Activated CD4-positive, alpha-beta T cell treated with anti-CD3 and anti-CD28 coated beads for 48 hours (primary cell): ENCODE measurements around the gene SYNE2.
"Not testable (repeated sequence)": the region's sequence is repeated elsewhere in the genome, so short reads cannot be mapped to it uniquely, and the experiment has no call there.

Experiments
- DNase-seq: peaks from one replicate; pipeline ENCODE4 v3.0.0-alpha.2; 2020

Gene SYNE2

GRCh38 chr14:64201921-64202545 lies 349.2 kb downstream of the SYNE2 start:
- no peak for DNase-seq

- DNase-seq: no peak
These were observed 349.9 kb downstream of the SYNE2 start for GRCh38 chr14:64202716-64203115.

DNA sequence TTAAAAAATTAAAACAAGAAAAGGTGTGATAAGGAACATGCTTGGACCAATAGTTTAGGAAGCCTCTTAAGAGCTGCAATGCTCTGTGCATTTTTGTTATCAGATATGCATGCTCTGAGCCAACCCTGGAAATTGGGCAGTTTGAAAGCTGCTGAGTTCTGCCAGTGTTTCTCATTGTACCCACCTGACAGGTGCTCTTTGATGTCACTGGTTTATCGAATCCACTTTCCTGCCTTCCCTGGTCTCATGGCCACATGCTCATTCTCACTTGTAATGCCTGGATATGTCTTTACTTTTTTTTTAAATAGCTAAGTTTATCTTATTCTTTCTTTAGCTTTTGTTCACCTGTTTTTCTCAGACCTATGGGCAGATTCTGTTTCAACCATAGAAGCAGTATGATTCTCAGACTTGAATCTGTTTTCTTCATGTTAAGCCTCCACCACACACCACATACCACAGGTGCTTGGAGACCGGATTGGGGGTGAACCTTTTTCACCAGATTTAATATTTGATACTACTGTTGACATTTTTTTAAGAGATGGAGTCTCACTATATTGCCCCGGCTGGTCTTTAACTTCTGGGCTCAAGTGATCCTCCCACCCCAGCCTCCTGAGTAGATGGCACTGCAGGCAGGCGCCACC lies 350.7 kb downstream of the SYNE2 start:
- DNase-seq: no peak

DNA sequence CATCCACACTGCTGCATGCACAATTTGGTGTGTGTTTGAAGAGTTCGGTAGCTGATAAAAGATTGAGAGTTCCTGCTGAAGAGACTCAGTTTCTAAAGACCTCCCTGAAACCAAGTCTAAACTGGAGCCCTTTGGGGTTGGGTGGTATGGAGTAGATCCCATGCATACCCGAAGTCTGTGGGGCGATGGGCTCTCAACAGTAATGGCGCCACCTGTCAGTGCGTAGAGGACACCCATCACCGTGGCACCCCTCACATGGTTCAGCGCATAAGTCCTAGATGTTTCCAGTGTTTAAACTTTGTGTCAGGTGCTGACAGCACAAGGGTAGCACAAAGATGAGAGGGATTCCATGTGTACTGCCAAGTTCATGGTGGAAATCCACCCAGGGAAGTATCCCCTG lies 355.5 kb downstream of the SYNE2 start:
- DNase-seq: no peak

GRCh38 chr14:64208981-64209380 lies 356.2 kb downstream of the SYNE2 start:
- no peak for DNase-seq

DNA sequence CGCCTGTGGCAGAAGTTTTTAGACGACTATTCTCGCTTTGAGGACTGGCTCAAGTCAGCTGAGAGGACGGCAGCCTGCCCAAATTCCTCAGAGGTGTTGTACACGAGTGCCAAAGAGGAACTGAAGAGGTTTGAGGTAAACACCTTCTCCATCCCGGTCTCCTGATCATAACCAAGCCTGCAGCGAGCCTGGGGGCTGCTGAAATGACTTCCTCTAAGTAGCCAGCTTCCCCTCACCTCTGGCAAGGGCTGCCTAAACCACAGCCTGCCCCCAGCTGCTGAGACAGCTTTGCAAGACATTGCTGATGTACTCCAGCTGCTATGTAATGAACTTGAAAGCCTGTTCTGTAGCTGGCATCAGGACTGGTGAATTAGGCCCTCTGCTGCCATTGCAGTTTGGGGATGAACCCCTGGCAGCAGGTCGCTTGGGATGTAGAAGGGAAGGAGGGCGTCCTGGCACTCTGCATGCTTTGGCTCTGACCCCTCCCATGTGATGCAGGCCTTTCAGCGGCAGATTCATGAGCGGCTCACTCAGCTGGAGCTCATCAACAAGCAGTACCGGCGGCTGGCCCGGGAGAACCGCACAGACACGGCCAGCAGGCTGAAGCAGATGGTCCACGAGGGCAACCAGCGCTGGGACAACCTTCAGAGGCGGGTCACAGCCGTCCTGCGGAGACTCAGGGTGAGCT lies 356.8 kb downstream of the SYNE2 start:
- DNase-seq: no peak

GRCh38 chr14:64210216-64210615 lies 357.4 kb downstream of the SYNE2 start:
- DNase-seq: no peak

GRCh38 chr14:64210912-64211311 lies 358.1 kb downstream of the SYNE2 start:
- not testable (repeated sequence) for DNase-seq

- DNase-seq: no peak
These were observed 359.9 kb downstream of the SYNE2 start for GRCh38 chr14:64212666-64213065.

- DNase-seq: no peak
These were observed 360.3 kb downstream of the SYNE2 start for GRCh38 chr14:64213086-64213485.

DNA sequence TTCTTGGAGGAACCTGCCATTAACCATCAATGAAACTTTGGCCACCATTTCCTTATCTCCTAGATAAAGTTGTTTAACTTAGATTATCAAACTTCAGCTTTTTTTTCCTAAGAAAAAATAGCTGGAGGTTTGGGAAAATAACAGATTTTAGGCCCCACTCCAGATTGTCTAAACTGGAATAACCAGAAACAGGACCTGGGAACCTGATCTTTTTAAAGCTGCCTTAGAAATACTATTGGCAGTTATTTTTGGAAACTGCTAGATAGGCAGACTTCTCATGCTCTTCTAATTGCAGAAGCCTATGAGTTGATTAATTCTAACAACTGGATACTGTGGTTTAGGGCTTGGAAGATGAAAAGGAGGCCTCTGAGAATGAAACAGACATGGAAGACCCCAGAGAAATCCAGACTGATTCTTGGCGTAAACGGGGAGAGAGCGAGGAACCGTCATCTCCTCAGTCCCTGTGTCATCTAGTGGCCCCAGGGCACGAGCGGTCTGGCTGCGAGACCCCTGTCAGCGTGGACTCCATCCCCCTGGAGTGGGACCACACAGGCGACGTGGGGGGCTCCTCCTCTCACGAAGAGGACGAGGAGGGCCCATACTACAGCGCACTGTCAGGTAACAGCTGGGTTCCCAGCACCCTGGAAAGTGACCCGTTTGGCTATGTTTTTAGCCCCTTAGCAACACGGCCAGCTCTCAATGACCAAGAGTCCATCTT lies 361.2 kb downstream of the SYNE2 start:
- DNase-seq: no peak

DNA sequence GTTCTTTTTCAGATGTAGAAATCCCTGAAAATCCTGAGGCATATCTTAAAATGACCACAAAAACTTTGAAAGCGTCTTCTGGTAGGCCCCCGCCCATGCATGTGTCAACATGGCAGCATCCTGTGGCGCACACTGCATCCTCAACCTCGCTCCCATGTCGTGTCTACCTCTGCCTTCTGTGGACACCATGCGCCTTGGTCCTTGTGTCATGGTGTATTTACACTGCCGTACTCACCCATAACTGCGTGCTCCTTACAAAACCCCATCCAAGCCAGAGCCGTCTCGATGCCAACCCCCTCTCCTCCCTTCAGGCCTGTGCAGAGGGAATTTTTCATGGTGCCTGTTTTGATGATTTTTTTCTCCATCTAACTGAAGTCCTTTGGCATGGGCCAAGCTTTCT lies 362.5 kb downstream of the SYNE2 start:
- no peak for DNase-seq

DNA sequence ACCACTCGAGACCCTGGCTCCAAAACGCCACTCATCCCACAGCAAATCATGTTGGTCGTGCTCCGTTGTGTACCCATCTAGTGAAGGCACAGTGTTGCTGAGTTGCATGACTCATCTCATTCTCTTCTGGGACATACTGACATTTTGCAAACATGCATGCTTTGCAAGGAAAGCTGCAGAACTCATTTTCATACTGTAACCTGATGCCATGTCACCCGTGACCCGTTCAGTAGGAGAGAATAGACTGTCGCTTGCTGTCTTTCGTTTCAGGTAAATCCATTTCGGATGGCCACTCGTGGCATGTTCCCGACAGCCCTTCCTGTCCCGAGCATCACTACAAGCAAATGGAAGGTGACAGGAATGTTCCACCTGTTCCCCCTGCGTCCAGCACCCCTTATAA lies 363.2 kb downstream of the SYNE2 start:
- no peak for DNase-seq

GRCh38 chr14:64217308-64217707 lies 364.5 kb downstream of the SYNE2 start:
- no peak for DNase-seq

- no peak for DNase-seq
These were observed 365.0 kb downstream of the SYNE2 start for GRCh38 chr14:64217834-64218233.

DNA sequence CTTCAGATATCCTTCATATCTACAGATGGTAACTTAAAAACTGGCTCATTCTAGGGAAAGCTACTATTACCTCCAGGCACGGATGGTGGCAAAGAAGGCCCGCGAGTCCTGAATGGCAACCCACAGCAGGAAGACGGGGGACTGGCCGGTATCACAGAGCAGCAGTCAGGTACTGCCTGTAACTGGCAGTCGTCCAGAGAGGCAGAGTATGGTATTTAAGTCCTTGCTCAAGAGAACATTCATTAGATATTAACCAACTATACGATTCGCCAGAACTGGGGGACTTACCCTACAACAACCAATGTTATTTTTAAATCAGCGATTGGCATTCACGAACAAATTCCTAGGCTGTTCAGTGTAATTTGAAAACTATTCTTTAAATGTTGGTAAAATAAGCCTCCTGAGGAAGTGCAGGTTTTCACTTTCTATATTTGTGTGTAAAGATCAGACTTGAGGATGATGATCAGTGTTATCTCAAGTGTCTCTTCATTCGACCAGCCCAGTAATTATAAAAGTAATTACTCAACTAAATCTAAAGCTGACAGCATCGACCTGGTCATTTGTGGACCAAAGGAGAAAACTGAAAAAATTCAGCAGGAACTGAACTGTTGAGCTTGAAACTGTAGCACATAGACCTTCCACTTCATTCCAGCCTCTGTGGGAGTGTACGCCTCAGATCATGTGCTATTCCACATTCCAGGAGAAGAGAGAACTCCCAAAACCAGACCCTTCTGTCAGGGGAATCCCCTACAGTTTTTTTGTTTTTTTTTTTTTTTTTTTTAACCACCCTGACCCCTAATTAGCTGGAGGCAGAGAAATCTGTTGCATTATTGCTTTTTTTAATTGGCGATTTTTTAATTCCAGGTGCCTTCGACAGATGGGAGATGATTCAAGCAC lies 365.8 kb downstream of the SYNE2 start:
- no peak for DNase-seq

DNA sequence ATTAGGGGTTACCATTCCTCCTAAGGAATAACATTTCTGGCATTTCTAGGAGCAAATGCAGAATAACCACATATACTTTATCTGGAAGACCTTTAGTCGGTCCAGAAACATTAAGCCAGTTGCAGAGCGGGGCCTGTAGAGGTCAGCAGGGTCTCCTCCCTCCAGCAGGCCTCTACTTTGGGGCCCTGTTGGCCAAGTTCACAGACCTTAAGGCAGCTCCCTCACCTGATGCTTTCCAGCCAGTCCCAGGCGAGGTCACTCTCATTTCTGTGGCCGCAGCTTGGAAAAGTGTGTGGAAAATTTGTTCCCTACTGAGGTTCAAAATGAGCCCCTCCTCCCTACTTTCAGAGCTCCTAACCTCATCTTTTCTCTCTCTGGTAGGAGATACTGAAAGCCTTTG lies 367.3 kb downstream of the SYNE2 start:
- no peak for DNase-seq

DNA sequence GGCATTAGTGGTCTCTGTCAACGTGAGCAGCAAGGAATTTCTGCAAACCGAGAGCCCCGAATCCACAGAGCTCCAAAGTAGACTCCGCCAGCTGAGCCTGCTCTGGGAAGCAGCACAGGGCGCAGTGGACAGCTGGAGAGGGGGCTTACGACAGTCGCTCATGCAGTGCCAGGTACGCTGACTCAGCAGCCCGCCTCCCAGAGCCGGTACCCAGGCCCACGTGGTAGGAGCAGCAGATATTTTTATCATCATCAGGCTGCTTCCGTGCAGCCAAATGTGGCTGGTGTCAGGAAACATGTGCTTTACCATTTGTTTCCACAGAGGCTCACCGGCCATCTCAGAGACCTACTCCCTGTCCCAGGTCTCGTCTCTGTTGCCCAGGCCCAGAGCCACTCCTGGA lies 367.7 kb downstream of the SYNE2 start:
- no peak for DNase-seq

- DNase-seq: no peak
These were observed 368.7 kb downstream of the SYNE2 start for GRCh38 chr14:64221391-64222003.

DNA sequence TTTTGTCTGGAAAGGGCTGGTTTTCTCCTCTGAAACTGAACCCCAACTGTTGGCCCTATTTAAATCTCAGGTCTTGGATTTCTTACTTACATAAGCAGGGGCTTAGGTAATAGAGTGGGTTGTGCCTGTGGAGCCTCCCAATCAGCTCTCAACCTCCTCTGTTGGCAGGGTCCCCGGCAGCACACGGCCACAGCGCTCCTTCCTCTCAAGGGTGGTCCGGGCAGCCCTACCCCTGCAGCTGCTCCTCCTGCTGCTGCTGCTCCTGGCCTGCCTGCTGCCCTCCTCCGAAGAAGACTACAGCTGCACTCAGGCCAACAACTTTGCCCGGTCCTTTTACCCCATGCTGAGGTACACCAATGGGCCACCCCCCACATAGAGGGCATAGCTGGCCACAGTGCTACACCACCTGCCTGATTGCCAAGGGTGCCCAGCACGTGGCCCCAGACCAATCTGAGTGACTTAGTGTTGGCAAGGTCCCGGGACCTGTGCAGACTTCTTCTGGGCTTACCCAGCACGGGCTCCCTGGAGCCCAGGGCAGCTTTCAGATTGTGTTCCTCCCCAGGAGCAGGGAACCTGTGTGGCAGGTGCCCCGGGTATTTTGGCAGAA lies 372.4 kb downstream of the SYNE2 start:
- no peak for DNase-seq

- no peak for DNase-seq
These were observed 375.1 kb downstream of the SYNE2 start for GRCh38 chr14:64227856-64228255.

GRCh38 chr14:64229489-64229888 lies 376.7 kb downstream of the SYNE2 start:
- DNase-seq: no peak
